SW480 (cell line): ENCODE measurements around the gene PPA2.
A peak's percentile ranks its signal among the peaks of the same experiment; 100 is the strongest.
"Not testable (repeated sequence)": the region's sequence is repeated elsewhere in the genome, so short reads cannot be mapped to it uniquely, and the experiment has no call there.

ENCODE experiments used
- DNase-seq: peaks from one replicate; pipeline ENCODE4 v3.0.0-alpha.2; 2016; ENCODE audit warnings: low spot score

Gene PPA2

GRCh38 chr4:105458541-105458940 is 15.3 kb downstream of the PPA2 start:
- not testable (repeated sequence) for DNase-seq

- no peak for DNase-seq
These were observed 15.9 kb downstream of the PPA2 start for GRCh38 chr4:105458001-105458400.

GRCh38 chr4:105455998-105456397 is 17.9 kb downstream of the PPA2 start:
- no peak for DNase-seq

- no peak for DNase-seq
These were observed 18.7 kb downstream of the PPA2 start for GRCh38 chr4:105455182-105455581.

GRCh38 chr4:105453550-105454205 is 20.2 kb downstream of the PPA2 start:
- no peak for DNase-seq

- no peak for DNase-seq
These were observed 22.5 kb downstream of the PPA2 start for GRCh38 chr4:105451346-105451745.

GRCh38 chr4:105440890-105441289 is 33.0 kb downstream of the PPA2 start:
- no peak for DNase-seq

GRCh38 chr4:105437637-105438036 is 36.2 kb downstream of the PPA2 start:
- DNase-seq = no peak

GRCh38 chr4:105436414-105436813 is 37.4 kb downstream of the PPA2 start:
- no peak for DNase-seq

GRCh38 chr4:105434940-105435339 is 38.9 kb downstream of the PPA2 start:
- DNase-seq = no peak

- no peak for DNase-seq
These were observed 40.4 kb downstream of the PPA2 start for GRCh38 chr4:105433421-105433820.

GRCh38 chr4:105432438-105432837 is 41.4 kb downstream of the PPA2 start:
- DNase-seq = no peak

GRCh38 chr4:105430811-105431210 is 43.1 kb downstream of the PPA2 start:
- DNase-seq = no peak

- no peak for DNase-seq
These were observed 47.5 kb downstream of the PPA2 start for GRCh38 chr4:105426187-105426897.

GRCh38 chr4:105422207-105422920 is 51.5 kb downstream of the PPA2 start:
- no peak for DNase-seq

GRCh38 chr4:105417624-105418023 is 56.2 kb downstream of the PPA2 start:
- no peak for DNase-seq

- DNase-seq = no peak
These were observed 58.5 kb downstream of the PPA2 start for GRCh38 chr4:105415281-105415744.

GRCh38 chr4:105414316-105414715 is 59.5 kb downstream of the PPA2 start:
- no peak for DNase-seq

- DNase-seq = not testable (repeated sequence)
These were observed 64.7 kb downstream of the PPA2 start for GRCh38 chr4:105409135-105409534.

- DNase-seq = no peak
These were observed 72.8 kb downstream of the PPA2 start for GRCh38 chr4:105400901-105401677.

GRCh38 chr4:105399532-105400161 is 74.2 kb downstream of the PPA2 start:
- peak; percentile 1 for DNase-seq

GRCh38 chr4:105392858-105393257 is 81.0 kb downstream of the PPA2 start:
- no peak for DNase-seq
